ENCODE data around the gene SPO11.

DNA sequence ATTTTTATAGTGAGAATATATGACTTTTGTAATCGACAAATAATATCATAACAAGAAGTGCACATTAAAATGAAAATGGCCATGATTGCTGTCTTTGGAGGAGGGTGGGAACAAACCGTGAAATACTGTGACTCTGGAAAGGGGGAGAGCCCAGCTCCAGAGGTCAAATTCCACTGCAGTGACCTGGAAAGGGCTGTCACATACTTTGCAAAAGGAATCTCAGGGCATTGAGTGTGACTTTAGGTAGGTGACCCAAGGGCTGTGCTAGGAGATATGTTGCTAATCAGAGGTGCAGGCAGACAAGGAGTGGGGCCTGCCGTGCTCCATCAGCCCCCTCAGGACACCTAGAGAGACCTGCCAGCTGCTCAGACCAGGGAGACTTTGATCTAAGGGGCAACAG is 35.1 kb upstream of the SPO11 start:
- TF ChIP-seq, protein P1, sequence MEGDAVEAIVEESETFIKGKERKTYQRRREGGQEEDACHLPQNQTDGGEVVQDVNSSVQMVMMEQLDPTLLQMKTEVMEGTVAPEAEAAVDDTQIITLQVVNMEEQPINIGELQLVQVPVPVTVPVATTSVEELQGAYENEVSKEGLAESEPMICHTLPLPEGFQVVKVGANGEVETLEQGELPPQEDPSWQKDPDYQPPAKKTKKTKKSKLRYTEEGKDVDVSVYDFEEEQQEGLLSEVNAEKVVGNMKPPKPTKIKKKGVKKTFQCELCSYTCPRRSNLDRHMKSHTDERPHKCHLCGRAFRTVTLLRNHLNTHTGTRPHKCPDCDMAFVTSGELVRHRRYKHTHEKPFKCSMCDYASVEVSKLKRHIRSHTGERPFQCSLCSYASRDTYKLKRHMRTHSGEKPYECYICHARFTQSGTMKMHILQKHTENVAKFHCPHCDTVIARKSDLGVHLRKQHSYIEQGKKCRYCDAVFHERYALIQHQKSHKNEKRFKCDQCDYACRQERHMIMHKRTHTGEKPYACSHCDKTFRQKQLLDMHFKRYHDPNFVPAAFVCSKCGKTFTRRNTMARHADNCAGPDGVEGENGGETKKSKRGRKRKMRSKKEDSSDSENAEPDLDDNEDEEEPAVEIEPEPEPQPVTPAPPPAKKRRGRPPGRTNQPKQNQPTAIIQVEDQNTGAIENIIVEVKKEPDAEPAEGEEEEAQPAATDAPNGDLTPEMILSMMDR (IDR thresholded peaks at IDR 0.05; ENCODE audit: insufficient read depth, low read length): no peak
- TF ChIP-seq GABPA (IDR thresholded peaks at IDR 0.05; ENCODE audit: low read depth): no peak
- no peak for TF ChIP-seq POLR2AphosphoS5 (IDR thresholded peaks at IDR 0.05; ENCODE audit: low read depth)
- TF ChIP-seq, protein P2, sequence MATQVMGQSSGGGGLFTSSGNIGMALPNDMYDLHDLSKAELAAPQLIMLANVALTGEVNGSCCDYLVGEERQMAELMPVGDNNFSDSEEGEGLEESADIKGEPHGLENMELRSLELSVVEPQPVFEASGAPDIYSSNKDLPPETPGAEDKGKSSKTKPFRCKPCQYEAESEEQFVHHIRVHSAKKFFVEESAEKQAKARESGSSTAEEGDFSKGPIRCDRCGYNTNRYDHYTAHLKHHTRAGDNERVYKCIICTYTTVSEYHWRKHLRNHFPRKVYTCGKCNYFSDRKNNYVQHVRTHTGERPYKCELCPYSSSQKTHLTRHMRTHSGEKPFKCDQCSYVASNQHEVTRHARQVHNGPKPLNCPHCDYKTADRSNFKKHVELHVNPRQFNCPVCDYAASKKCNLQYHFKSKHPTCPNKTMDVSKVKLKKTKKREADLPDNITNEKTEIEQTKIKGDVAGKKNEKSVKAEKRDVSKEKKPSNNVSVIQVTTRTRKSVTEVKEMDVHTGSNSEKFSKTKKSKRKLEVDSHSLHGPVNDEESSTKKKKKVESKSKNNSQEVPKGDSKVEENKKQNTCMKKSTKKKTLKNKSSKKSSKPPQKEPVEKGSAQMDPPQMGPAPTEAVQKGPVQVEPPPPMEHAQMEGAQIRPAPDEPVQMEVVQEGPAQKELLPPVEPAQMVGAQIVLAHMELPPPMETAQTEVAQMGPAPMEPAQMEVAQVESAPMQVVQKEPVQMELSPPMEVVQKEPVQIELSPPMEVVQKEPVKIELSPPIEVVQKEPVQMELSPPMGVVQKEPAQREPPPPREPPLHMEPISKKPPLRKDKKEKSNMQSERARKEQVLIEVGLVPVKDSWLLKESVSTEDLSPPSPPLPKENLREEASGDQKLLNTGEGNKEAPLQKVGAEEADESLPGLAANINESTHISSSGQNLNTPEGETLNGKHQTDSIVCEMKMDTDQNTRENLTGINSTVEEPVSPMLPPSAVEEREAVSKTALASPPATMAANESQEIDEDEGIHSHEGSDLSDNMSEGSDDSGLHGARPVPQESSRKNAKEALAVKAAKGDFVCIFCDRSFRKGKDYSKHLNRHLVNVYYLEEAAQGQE (IDR thresholded peaks at IDR 0.05; ENCODE audit: insufficient replicate concordance, low read depth): no peak
- no peak for TF ChIP-seq SPI1 (IDR thresholded peaks at IDR 0.05; ENCODE audit: borderline replicate concordance, low read depth)

Measured in HL-60 (cell line).